Activated T-cell treated with anti-CD3 and anti-CD28 coated beads for 24 hours (primary cell): ENCODE data around the gene COPS3.

Experiments
- DNase-seq: peaks from one replicate; pipeline ENCODE4 v3.0.0-alpha.2; 2020; ENCODE audit warnings: low read depth

Gene COPS3

GRCh38 chr17:17280613-17281549 lies at the start of gene COPS3:
COPS3 (minus strand) TSS chr17:17281246; CDS start chr17:17281186, 60 bp downstream.
- DNase-seq: peak; percentile 95

DNA sequence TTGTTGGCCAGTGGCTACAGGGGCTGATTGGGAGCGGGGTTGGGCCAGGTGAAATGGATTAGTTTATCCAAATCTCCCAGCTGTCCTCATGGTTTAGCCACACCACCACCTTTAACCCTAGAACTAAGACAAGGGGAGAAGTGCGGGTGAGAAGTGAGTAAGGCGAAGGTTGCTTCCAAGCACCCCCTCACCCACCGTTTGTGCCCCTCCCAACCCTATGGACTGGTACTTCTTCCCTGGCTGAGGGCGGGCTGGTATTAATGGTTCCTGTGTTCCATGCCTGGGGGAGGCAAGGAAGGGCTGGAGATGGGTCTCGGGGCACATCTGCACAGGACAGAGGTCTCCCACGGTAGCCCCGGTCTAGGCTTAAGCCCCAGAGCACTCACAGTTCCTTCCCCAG lies 47.2 kb upstream of the COPS3 start:
- no peak for DNase-seq

- DNase-seq: no peak
Measured at GRCh38 chr17:17326275-17326875, 45.3 kb upstream of the COPS3 start.

- DNase-seq: no peak
Measured at GRCh38 chr17:17325816-17326215, 44.8 kb upstream of the COPS3 start.

DNA sequence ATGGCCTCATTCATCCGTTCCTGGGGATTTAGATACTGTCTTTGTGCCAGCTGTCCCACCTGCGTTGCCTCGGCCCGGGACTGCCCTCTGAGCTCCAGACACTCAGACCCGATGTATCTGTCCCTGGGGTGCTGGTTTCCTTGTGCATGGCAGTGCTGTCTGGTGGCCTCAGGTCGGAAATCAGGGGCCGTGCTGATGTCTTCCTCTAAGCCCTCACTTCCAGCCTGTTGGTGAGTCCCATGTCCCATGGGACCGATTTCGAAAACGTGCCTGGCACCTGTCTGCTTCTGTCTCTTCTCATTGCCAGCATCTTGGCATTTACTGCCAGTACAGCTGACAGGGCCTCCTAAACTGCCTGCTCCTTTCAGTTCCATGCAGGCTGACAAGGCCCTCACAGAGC lies 44.2 kb upstream of the COPS3 start:
- no peak for DNase-seq

DNA sequence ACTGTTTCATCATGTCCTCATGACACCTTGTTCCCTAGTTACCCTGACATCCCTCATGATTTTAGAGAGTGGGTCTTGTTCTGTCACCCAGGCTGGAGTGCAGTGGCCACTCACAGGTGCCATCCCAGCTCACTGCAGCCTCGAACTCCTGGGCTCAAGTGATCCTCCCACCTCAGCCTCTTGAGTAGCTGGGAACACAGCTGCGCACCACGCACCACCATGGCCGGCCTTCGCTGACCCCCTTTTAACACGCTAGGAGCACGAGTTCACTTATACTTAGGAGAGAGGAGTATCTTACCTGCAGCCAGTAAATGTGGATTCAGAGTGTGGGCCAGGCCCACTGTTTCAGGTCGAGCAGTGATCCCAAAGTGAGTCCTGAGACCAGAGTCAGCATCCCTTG lies 43.6 kb upstream of the COPS3 start:
- no peak for DNase-seq

DNA sequence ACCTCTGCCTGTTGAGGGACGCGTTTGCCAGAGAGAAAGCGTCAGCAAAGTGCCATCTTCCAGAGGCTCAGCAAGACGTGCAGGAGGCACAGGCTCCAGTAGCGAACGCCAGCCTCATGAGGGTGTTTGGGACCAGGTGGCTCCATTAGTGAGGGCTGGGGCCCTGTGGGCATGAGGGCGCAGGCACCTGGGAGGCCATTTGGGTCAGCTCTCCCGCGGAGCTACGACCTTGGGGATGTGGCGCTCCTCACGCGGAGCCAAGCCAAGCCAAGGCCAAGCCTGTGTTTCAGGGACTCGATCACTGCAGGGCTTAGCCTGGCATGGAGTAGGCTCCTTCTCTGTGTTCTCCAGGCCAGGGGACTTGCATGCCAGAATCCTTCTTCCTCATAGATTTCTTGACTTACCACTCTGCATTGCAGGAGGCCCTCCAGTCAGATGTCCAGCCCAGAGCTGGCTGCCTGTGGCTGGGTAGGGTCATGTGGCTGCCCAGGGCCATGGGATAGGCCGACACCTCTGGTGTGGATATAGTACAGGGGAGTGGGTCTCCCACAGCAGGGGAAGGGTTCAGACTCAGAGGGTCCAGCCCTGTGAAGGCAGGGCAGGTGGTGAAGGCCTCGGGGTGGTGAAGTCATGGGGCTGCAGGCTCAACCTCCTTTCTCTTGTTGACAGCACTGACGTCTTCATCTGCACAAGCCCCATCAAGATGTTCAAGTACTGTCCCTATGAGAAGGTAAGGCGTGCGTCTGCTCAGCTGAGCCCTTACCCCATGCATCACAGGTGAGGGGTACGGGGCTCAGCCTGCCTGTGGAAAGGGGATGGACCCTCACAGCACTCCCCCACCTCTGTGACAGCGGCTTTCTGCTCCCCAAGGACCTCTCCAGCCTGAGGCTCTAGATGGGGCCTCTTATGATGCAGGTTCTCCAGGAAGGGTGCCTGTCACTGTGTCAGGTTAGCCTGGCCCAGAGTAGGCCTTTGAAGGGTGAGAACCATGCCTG lies 41.8 kb upstream of the COPS3 start:
- DNase-seq: no peak

GRCh38 chr17:17321356-17322025 lies 40.4 kb upstream of the COPS3 start:
- no peak for DNase-seq

GRCh38 chr17:17320911-17321220 lies 39.8 kb upstream of the COPS3 start:
- DNase-seq: no peak

DNA sequence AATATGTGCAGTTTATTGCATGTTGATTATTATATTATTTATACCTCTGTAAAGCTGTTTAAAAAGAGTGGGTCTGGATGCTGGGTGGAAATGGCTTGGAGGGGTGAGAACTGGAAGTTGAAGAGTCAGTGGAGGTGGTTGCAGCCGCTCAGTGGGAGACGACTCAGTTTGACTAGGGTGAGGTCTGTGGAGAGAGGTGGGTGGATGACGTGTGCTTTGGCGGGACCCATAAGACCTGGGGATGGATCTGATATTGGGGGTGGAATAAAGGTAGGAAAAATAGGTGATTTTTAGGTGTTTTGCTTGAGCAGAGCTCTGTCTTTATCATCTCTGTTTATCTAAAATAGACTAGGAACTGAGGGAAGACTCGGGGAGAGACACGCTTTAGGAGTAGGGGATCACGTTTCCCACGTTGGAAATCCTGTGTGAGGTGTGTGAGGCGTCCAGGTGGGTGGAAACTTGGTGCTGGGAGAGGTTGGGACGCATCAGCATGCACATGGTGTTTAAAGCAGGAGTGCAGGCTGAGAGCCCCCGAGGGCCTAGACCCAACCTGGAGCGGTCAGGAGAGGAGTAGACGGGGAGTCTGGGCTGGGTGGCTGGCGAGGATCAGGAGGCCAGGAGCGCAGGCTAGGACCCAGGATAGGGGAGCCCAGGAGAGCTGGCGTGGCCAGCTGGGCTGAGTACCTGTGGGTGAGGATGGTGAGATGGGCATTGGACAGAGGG lies 39.3 kb upstream of the COPS3 start:
- no peak for DNase-seq

DNA sequence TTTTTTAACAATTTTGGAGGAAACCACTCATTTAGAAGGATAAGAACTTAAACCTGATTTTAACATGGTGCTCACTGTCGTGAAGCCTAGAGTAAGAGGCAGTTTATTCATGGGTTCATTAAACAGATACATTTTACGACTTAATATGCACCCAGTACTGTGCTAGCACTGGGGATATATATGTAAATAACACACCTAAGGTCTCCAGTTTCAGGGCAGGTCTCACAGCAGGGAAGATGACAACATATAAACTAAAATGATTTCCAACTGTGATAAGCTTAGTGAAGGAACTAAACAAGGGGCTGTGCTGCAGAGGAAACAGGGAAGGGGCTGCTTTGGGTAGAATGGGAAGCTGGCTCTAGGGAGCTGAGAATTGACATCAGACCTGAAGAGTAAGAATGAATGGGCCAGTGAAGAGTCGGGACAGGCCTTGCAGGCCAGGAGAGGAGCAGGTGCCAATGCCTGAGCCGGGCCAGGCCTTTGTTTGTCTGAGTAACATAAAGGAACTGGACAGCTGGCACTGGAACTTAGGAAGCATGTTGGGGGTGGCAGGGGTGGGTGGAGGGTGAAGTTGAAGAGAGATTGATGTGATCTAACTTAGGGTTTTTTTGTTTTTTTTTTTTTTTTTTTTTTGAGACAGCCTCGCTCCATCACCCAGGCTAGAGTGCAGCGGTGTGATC lies 34.2 kb upstream of the COPS3 start:
- DNase-seq: no peak

DNA sequence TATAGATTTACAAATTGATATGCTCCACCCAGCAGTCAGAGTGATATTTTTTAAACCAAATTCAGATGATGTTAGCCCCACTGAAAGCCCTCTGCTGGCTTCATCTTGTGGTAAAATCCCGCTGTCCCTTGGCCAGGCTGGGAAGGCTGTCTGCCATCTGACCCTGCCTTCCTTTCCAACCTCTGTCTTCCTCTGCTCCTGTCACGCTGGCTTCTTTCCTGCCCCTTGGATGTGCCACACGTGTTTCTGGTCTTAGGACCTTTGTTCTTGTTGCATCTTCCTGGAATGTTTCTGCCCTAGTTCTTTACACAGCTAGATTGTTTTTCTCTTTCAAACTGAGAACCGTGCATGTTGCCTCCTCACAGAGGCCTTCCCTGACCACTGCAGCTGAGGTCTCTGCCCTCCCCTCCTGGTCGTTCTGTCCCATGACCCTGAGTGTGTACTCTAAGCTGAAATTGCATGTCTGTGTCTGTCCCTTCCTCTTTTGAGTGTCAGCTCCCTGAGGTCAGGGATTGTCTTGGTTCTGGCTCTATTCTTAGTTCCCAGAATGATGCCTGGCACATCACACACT lies 33.5 kb upstream of the COPS3 start:
- DNase-seq: no peak

DNA sequence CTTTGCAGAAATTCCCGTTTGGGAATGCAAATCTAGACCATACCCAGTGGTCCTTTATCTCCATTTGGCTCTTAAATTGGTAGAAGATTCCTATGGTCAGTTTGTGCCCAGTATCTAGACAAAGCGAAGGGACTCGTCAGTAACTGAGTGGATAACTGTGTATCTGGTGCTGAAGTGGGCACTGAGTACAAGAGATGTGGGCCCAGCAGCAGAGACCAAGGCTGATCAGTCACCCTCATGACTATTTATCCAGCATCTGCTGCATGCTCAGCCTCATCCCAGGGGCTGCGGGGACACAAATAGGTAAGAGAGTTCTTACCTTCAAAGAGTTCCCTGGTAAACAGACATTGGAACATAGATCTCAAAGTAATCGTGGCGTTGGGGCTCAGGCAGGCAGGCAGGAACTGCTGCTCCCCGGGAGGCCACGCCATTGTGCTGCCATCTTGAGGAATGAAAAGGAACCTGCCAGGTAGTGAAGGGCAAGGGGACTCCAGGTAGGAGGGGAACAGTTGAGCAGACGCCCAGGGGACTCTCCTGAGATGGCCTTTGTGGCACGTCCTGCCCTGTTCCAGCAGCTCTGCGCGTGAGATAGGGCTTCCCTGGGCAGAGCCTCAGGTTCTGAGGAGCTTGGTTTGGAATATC lies 32.4 kb upstream of the COPS3 start:
- DNase-seq: peak; percentile 64

DNA sequence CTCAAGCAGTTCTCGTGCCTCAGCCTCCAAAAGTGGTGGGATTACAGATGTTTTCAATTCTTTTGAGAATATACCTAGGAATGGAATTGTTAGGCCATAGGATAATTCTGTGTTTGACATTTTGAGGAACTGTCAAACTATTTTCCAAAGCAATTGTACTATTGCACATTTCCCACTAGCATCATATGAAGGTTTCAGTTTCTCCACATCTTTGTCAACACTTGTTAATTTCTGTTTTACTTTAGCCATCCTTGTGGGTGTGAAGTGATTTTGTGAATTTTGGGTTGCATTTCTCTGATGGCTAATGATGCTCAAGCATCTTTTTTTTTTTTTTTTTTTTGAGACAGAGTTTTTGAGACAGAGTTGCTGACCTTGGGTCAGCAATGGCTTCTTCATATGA lies 28.3 kb upstream of the COPS3 start:
- DNase-seq: no peak

GRCh38 chr17:17305281-17305801 lies 24.3 kb upstream of the COPS3 start:
- DNase-seq: peak; percentile 37

DNA sequence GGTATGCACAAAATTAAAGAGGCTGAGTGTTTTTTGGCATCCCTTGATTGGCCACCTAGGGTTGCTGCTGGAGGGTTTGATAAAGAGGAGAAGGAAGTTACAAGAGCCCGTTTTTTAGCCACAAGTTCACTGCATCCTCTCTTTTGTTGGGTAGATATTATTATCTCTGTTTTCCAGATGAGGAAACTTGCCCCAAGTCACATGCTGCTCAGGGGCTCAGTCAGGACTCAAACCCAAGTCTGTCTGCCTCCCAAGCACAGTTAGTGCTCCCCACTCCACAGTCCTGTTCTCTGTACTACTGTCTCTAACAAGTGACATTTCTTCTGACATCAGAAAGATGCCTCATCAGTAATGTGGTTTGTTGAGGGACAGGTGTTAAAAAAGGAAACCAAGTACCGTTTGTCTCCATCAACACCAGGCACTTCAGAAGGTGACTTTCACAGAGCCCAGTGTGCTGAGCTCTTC lies 23.5 kb upstream of the COPS3 start:
- DNase-seq: no peak

GRCh38 chr17:17303847-17304490 lies 22.9 kb upstream of the COPS3 start:
- DNase-seq: no peak

DNA sequence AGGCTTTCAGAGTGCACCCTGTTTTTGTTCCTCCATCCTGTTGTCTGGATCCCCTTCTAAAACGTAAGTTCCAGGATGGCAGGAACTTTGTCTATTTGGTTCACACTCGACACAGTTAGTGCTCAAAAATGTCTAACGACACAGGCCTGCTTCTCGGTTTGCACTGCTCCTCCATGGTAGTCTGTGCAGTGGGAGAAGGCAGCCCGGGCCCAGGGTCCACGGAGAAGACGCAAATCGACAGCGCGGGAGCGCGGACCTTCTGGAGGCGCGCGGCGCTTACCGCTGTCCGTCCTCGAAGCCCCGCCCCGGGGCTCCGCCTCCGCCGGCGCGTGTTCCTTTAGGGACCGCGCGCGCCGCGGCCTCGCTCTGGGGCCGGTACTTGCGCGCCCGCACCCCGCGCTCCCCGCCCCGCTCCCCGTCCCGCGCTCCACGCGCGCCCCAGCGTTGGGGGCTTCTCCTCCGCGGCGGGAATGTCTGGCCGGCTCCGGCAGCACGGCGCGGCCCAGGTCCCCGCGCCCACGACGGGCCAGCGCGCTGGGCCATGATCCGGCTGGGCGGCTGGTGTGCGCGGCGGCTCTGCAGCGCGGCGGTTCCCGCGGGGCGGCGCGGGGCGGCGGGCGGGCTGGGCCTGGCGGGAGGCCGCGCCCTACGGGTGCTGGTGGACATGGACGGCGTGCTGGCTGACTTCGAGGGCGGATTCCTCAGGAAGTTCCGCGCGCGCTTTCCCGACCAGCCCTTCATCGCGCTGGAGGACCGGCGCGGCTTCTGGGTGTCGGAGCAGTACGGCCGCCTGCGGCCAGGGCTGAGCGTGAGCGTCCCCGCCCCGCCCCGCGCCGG lies 22.2 kb upstream of the COPS3 start, which contains the start of gene NT5M:
Gene NT5M, plus strand, starts transcription at position 364 of the 837 bp plus-strand sequence. Its CDS starts 178 bp downstream, at position 542.
- peak; percentile 63 for DNase-seq
